ENCODE results near the gene SMIM33. TPM values are rescaled to one million over a fixed set of nuclear protein-coding genes. Genes with fewer than 3 reads are reported as not detected.

The SMIM33 gene
- total RNA-seq, 2 donors from 2014 or later = not detected

DNA sequence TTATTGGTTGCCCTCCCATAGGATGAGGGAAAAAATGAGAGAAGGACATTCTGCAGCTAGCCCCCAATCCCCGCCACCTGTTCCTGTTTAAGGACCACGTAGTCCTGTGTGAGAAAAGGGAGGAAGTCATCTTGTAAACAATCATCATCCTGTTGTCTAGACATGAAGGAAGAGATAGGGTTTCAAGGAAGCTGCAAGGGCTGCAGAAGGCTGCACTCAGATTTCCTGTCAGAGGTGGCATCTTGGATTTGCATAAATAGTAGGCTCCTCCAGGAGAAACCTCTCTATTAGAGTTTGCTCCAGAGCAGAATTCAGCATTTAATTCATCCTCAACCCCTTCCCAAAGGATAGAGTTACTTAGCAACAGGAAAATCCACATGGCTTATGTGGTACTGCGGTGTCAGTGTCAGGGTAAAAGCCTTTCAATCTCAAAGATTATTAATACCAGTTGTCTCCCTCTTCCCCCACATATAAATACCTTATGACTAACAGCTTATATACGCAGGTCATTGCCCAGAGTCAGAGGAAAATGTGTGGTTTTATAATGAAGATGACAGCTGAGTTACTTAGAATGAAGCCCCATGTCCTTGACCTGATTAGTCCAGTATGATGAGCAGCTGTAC lies 26.9 kb upstream of the SMIM33 start:
- DNase-seq (ENCODE audit: low spot score) (no peak), ATAC-seq (ENCODE audit: insufficient number of reproducible peaks, low FRiP score, low read depth) (no peak)
- Histone ChIP-seq H3K9me3 (no peaks in the 10 kb centered on the region), H3K36me3 (no peaks in the 10 kb centered on the region), H3K4me3 (no peak overlapping the region), H3K27ac (no peak overlapping the region), H3K4me1 (ENCODE audit: control insufficient read depth in 1 of 2, low read depth in 2 of 2) (peaks cover 4 to 7% of the 10 kb centered on the region in 2 donors), H3K27me3 (replicated peaks; ENCODE audit: insufficient read depth) (no peaks in the 10 kb centered on the region)
- TF ChIP-seq, protein P1, sequence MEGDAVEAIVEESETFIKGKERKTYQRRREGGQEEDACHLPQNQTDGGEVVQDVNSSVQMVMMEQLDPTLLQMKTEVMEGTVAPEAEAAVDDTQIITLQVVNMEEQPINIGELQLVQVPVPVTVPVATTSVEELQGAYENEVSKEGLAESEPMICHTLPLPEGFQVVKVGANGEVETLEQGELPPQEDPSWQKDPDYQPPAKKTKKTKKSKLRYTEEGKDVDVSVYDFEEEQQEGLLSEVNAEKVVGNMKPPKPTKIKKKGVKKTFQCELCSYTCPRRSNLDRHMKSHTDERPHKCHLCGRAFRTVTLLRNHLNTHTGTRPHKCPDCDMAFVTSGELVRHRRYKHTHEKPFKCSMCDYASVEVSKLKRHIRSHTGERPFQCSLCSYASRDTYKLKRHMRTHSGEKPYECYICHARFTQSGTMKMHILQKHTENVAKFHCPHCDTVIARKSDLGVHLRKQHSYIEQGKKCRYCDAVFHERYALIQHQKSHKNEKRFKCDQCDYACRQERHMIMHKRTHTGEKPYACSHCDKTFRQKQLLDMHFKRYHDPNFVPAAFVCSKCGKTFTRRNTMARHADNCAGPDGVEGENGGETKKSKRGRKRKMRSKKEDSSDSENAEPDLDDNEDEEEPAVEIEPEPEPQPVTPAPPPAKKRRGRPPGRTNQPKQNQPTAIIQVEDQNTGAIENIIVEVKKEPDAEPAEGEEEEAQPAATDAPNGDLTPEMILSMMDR (IDR thresholded peaks at IDR 0.05) = no peak

DNA sequence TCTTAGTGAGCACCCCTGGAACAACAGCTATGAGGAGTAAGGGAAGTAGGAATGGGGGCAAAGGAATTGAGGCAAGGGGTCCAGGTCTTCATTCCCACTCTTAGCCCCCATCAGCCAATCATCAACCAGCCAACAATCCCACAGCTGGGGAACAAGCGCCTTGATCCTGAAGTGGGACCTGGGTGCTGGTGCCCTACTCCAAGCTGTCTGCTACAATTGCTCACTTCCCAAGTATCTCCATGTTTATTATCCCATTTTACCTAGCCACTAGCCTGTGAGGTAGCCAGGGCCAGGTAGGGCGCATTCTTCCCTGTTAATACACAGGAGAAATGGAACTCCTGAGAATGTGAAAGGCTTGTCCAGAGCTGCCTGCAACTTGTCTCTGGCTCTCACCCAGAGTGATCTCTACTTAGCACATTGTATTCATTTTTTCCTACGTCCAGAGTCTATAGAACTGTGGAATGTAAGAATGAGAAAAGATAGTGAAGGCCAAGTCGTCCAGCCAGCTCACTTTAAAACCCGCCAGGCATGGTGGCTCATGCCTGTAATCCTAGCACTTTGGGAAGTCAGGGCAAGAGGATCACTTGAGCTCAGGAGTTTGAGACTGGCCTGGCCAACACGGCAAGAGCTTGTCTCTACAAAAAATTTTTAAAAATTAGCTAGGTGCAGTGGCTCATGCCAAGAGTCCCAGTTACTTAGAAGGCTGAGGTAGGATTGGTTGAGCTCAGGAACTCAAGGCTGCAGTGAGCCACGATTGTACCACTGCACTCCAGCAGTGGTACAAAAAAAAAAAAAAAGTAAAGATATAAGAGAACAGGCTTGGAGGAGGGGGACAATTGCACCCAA lies 25.3 kb upstream of the SMIM33 start:
- H3K27ac ChIP-seq = no peak overlapping the region
- no peak overlapping the region for H3K4me3 ChIP-seq
- H3K36me3 ChIP-seq = no peaks in the 10 kb centered on the region
- H3K9me3 ChIP-seq = no peaks in the 10 kb centered on the region
- H3K4me1 ChIP-seq (ENCODE audit: control insufficient read depth in 1 of 2, low read depth in 2 of 2) = no peaks in the 10 kb centered on the region
- DNase-seq (ENCODE audit: low spot score) (no peak), ATAC-seq (ENCODE audit: insufficient number of reproducible peaks, low FRiP score, low read depth) (no peak)
- TF ChIP-seq, protein P1 (IDR thresholded peaks at IDR 0.05) = no peak
- H3K27me3 ChIP-seq (replicated peaks; ENCODE audit: insufficient read depth) = no peaks in the 10 kb centered on the region

DNA sequence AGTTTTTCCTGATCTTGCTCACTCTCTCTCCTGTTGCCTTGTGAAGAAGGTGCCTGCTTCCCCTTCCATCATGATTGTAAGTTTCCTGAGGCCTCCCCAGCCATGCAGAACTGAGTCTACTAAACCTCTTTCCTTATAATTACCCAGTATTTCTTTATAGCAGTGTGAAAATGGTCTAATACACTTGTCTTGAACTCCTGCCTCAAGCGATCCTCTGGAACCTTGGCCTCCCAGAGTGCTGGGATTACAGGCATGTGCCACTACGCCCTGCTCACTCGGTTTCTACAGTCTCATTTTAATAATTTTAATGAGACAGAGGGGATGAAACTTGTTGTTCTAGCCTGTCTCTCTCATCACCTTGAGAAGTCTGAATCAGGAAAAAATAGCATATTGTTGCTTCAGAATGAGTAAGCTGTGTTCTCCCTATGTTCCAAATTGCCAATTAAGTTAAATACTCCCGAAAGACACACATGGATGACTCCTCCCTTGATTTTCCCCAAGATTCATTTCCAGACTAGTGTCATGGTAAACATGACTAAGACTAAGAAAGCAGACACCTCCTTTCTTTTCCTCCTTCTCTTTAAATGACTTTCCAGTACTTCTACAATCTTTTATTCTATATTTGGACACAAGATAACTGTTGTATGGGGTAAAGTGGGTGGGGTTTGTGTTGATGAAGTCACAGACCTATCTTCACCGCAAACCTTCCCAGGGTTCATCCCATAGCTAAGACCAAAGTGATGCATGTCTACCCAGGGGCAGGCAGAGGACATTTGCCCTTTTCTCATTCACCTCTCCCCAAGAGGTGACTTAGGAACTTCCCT lies 23.6 kb upstream of the SMIM33 start:
- Histone ChIP-seq H3K9me3 (no peaks in the 10 kb centered on the region), H3K36me3 (no peaks in the 10 kb centered on the region), H3K27ac (no peak overlapping the region), H3K27me3 (replicated peaks; ENCODE audit: insufficient read depth) (no peaks in the 10 kb centered on the region), H3K4me1 (ENCODE audit: control insufficient read depth in 1 of 2, low read depth in 2 of 2) (no peaks in the 10 kb centered on the region), H3K4me3 (no peak overlapping the region)
- no peak for DNase-seq (ENCODE audit: low spot score)
- ATAC-seq (ENCODE audit: insufficient number of reproducible peaks, low FRiP score, low read depth) = no peak
- TF ChIP-seq, protein P1 (IDR thresholded peaks at IDR 0.05) = no peak

DNA sequence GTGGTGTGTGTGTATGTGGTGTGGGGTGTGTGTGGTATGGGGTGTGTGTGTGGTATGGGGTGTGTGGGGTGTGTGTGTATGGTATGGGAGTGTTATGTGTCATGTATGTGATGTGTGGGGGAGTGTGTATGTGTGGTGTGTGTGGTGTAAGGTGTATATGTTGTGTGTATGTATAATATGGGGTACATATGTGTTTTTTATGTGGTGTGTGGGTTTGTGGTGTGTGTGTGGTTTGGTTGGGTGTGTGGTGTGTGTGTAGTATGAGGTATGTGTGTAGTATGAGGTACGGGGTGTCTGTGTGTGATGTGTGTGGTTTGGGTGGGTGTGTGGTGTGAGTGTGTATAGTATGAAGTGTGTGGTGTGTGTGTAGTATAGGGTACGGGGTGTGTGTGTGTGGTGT lies 19.6 kb upstream of the SMIM33 start:
- Histone ChIP-seq H3K36me3 (no peaks in the 10 kb centered on the region), H3K9me3 (no peaks in the 10 kb centered on the region), H3K4me3 (no peak overlapping the region), H3K27ac (no peak overlapping the region), H3K27me3 (replicated peaks; ENCODE audit: insufficient read depth) (no peaks in the 10 kb centered on the region), H3K4me1 (ENCODE audit: control insufficient read depth in 1 of 2, low read depth in 2 of 2) (no peaks in the 10 kb centered on the region)
- no peak for ATAC-seq (ENCODE audit: insufficient number of reproducible peaks, low FRiP score, low read depth)
- TF ChIP-seq, protein P1 (IDR thresholded peaks at IDR 0.05) = no peak
- no peak for DNase-seq (ENCODE audit: low spot score)

All from thoracic aorta (tissue), 2 donors.